PC-3 (cell line): Measurements from ENCODE around the gene HSF2.
A peak's percentile ranks its signal among the peaks of the same experiment; 100 is the strongest.

Experiments
- CTCF ChIP-seq: fragments of 300-600 bp; sonication (generic); conservative IDR thresholded peaks from 2 replicates; pipeline ENCODE4 v1.5.1; 2017; ENCODE audit warnings: antibody characterized with exemption, low read depth, mild to moderate bottlenecking, low read length
- EZH2phosphoT487 ChIP-seq: fragments of 300-600 bp; sonication (generic); IDR thresholded peaks from 2 replicates; pipeline ENCODE4 v1.6.1; 2018; ENCODE audit warnings: mild to moderate bottlenecking, antibody characterized with exemption, low read length, borderline replicate concordance

- TF ChIP-seq CTCF = 0 out of 2 replicates have a peak, but pooled peaks have one; percentile 10
- no peak for TF ChIP-seq EZH2phosphoT487
Observed at GRCh38 chr6:122405417-122405816, 6.0 kb downstream of the HSF2 start.
